NOMO-1 treated with DMSO at 0.1 percent for 48 hours (cell line): ENCODE results near the gene BFSP1.

Source experiments
- DNase-seq: peaks from one replicate; lab custom pipeline; 2025; ENCODE audit not compliant: unreplicated experiment; lab: John Stamatoyannopoulos, UW

BFSP1 gene

DNA sequence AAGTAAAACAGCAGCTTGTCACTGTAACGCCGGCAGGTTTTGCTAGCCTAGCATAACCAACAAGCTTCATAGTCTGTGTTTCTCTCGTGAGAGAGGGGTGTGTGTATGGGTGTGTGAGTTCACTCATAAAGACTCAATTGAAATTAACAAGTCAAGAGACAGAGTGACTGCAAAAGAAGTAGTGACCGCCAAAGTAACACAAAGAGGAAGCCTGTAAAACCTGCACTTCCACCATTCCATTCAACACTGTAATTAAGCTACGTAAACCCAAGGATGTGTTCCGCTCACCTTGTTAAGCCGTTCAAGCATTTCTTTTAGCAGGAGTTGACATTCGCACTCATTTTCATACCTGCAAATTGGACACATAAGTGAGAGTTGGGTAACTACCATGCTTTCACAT lies 6.6 kb downstream of the BFSP1 start:
- no peak for DNase-seq

DNA sequence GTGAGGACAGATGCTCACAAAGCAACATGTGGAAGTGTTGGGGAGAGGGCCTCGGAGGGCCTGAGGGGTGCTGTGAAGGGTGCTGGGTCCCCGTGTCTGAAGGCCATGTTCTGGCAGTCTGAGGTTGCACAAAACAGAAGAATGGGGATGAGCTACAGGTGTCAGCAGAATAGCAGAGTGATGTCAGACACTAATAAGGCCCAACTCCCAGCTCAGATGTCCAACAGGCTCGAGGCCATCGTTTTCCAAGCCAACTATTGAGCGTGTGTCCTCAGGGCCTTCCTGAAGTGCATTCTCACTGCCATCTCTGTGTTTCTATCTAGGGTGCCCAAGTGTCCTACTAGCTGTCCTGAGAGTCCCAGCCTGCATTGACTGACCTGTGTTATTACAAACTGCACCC lies 7.9 kb downstream of the BFSP1 start:
- DNase-seq, result no peak

DNA sequence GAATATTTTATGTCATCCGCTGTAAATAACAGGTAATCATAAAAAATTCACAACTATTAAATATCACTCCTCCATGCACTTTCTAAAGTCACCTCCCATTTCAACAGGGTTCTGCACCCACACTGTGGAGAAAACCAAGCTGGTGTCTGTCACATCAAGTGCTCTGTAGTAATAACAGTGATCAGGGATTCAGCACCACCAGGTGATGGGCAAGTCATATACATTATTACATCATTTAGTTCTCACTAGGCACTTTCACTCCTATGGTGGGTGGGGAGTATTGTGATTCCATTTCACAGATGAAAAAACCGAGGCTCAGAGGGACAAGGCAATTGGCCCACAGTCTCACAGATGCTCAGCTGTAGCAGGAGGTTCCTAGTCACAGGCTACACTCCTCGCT lies 8.7 kb downstream of the BFSP1 start:
- DNase-seq, result no peak

DNA sequence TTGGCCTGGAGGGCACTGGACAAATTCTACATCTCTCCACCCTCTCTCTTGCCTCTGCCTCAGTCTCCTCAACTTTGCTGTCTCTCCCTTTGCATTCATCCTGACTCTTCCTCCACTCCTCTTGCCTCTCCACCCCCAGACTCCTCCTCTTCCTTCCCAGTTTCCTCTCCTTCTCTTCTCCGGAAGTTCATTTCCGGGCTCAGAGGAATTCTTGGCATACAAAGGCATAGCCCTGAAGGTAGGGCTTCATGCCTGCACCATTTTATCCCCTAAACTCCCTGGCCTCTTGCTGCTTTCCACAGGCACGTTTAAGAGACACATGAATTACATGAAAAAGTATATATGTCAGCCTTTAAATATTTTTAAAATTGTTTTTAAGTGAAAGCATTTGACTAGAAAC lies 10.6 kb downstream of the BFSP1 start:
- DNase-seq, result no peak

DNA sequence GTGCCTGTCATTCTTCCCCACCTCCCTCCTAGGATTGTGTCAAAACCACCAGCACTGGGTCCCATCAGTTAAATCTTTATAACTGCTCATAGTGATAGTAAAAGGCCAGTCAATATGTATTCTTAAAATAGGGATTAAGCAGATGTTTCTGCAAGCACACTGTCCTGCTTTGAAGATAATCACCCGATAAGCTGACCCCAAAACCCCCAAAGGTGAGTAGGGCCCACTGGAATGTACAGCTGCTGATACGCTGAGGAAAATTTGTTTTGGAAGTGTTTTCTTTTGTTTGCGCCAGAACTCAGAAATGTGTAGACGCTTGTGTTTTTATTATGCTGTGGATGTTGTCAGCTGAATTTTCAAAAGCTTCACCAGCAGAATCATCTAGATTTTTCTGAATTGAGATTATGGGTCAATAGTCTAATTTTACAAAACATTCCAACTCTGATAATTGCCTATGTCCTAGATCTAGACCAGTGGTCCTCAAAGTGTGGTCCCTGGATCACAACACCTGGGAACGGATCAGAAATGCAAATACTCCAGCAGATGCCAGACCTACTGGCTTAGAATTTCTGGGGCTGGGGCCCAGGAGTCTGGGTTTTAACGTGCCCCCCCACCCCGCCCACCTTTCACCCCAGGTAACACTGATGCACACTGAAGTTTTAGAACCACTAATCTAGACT lies 11.4 kb downstream of the BFSP1 start:
- DNase-seq, result no peak

DNA sequence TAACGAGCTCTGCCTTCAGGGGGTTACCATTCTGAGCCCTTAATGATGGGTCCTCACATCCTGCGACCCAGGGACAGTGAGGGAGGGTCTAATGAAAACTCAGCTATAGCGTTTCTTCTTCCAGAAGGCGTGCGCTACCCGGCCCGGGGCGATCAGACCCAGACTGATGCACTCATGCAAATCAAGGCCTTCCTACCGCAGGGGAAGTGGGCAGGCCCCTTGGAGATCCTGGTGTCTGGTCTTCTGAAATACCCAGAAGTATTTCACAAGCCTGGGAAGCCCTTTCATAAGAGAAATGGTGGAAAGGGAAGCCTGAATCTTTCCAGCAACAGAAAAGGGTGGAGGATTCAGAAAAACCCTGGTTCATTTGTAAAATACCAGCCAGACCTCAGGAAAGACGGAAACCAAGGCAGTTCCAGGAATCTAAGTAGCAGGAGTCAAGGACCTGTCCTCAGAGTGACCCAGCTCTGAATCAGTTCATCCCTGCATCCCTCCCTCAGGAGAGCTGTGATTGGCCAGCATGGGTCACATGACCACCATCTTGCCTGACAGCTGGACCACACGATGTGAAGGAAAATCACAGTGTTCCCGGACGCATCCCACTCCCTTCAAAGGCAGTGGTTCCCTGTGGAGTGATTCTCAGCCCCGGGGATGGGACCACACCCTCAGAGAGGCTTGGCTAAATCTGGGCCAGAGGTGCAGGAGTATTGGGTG lies 12.7 kb downstream of the BFSP1 start:
- DNase-seq, result no peak

DNA sequence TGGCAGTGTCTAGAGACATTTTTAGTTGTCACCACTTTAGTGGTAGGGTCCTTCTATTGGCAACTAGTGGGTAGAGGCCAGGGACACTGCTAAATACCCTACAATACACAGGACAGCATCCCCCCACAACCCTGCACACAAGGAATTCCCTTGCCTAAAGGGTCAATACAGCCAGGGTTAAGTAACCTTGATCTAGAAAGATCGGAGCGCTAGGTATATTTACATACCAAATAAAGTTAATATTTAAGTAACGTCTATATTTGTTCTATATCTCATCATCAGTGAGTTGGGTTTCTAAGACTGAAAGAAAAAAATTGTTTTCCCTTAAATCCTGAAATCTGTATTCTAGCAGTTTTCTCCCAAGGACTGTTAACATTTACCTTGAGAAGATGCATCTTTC lies 16.1 kb downstream of the BFSP1 start:
- DNase-seq, result no peak

DNA sequence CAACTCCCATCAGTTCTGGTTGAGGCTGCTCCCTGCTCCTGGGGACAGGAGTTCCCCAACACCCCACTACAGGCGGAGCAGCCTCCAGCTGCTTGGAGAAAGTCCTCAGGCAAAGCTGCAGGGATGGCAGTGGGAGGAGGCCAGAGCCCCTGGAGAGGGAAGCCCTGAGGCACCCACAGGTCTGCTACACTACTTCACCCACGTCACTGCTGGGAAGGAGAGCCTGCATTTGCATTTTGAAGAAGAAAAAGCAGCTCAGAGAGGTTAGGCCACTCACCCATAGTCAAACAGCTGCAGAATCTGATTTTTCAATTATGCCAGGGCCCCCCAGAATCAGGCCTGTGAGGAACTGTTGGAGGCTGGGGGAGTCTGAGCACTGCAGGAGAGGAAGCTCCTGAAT lies 17.2 kb downstream of the BFSP1 start:
- DNase-seq, result no peak

DNA sequence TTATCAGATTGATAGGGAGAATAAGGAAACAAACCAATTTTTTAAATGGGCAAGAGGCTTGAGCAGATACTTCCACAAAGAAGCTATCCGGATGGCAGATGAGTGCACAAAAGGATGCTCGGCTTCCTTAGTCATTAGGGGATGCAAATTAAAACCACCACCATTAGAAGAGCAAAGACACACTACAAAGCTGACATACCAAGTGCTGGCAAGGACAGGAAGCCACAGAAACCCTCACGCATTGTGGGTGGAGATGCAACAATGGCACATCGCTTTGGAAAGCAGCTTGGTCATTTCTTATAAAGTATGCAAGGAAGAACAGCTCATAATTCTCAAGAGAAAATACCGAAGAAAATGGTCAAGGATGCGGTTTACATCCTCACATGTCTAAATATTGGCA lies 19.8 kb downstream of the BFSP1 start:
- DNase-seq, result no peak

DNA sequence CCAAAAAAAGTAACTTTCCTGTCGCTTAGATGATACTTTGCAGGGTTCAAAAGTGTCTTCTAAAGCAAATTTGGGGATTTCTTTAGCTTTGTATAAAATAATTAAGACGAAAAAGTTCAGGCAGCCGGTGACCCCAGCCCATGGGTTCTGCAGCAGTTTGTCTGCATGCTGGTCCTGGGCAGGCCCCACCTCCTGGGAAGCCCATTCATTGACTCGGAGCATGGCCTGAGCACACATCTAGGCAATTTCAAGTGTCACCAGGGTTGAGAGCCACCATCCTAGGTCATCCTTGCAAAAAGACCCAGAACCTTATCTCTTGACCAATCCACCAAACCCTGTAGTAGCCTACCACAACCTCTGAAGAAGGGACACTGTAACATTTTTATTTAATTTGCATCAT lies 20.6 kb downstream of the BFSP1 start:
- DNase-seq, result no peak

DNA sequence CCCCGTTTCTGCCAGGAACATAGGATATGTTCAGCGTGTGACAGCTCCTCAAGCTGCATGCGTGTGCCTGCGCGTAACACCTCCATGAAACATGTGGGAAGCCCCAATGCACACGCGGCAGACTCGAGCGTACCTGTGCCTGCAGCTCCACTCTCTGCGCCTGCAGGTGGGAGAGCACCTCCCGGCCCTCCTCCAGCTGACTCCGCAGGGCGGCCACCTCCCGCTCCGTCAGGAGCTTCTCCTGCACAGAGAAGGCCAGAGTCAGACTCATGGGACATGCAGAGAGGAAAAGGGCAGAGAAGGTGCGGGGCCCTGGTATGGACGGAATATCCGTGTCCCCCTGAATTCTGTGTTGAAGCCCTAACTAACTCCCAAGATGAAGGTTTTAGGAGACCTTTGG lies 22.4 kb downstream of the BFSP1 start:
- DNase-seq, result no peak

DNA sequence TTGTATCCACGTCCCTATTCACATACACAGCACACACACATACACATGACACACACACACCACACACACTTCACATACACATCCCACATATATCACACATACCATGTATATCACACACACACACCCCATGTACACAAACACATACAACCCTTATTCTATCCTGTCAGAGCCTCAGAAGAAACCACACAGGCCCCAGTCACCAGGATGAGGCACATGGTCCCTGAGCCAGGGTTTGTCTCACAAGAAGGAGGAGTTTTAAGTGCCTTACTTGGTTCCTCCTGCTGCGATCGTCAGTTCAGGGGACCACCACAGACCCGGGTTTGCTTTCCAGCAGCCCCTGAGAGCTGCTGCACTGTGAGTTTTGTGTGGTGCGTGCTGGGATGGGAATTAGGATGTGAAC lies 23.6 kb downstream of the BFSP1 start:
- no peak for DNase-seq

DNA sequence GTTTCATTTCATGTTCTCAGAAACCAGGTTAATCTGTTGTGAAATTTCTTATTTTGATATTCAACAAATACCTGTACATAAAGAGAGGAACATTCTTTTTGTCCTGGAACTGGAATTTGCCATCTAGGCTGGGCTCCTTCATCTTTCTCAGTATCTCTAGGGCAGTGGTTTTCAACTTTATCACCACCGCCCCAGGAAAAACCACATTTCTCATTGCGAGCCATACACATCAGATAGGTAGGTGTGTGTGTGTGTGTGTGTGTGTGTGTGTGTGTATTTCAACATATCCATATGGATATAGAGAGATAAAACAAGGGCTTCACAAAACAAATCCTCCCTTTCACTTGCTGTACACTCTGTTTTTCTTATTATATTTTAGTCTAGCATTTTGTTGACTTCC lies 24.1 kb downstream of the BFSP1 start:
- DNase-seq, result no peak

DNA sequence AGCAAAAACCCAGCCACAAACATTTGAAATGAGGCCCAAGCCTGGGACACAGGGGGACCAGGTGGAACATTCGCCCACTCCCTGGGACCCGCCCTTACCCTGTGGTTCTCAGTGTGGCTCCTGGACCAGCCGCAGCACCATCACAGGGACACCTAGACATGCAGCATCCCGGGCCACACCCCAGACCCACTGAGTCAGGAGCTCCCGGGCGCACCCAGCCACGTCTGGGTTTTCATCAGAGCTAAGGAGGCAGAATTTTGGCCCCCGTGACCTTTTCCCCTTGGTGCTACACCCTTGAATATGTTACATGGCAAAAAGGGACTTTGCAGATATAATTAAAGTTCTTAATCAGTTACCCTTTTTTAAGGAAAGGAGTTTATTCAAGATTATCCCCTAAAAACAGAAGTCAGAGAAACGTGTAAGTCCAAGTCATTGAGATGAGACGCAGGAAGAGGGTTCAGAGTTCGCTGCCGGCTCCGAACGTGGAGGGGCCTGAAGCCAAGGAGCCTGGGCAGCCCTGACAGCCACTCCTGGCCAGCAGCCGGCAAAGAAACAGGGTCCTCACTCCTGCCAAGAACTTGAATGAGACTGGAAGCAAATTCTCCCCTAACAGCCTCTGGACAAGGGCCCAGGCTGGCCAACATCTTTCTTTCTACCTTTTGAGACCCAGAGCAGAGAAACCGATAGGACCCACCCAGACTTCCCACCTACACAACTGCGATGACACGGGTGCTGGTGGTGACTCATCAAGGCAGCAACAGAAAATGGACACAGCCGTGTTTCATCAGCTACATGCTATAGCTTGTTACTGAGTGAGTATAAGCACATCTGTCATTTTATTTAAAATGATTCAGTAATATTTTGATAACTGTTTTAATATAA lies 25.3 kb downstream of the BFSP1 start:
- no peak for DNase-seq

DNA sequence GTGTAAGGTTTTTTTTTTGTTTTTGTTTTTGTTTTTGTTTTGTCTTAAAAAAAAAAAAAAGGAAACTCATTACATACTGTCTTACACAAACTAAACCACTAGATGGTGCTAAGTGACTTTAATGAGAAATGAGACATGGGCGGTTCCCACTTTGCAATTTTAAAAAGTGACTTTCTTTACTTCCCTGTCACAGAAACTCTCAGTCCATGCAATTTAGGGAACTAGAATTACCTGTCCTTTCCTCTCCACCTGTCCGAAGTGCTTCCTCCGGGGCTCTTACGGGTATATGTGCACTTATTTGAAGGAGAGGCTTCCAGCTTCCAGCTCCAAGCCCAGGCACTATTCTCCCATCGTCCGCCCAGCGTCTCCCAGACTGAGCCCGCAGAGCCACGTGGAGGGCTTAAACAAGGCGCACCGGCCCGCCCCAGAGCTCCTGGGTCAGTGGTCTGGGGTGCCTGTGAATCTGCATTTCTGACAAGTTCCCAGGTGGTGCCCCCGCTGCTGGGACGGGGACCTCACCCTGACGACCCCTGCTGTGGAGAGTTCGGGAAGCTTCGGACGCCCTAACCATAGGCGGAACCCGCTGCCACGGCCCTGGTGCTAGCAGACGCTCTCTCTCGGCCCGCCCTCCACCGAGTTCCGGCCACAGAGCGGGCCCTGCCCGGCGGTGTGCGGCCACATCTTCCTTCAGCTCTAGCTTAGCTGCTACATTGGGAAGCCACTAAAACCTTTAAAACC lies 26.1 kb downstream of the BFSP1 start:
- DNase-seq, result peak; percentile 80

DNA sequence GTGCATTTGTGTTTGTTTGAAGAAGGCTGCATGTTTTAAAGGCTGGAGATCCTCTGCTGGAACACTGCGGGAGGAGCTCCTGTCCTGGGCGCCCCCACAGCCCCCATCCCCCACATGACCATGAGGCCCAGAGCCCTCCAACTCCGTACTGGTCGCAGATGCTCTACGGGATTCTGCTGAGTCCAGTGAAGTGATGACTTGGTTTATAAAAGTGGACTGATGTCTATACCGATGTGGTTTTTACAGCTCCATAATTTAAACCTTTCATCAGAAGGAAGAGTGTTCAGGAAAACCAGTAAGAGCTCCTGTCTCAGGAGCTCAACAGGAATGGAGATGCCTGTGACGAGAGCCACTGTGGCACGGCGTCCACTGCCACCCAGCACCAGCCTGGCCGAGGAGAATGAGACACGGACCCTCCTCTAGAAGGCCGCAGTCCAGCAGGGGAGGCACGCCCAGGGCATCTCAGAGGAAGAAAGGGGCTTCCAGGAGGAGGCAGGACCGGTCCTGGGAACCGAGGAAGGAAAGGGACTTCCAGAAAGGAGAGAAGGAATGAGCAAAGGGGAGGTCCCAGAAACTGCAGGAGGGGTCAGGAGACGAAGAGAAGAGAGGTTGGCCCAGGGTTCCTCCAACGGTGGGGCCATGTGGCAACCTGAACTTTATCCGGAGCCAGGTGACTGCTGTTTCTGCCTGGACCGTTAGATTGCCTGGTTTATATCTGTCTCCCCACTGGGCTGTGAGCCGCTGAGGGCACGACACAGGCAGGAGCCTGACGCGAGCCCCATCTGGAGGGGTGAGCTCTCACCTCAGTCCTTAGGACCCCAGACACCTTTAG lies 26.9 kb downstream of the BFSP1 start:
- DNase-seq, result no peak

DNA sequence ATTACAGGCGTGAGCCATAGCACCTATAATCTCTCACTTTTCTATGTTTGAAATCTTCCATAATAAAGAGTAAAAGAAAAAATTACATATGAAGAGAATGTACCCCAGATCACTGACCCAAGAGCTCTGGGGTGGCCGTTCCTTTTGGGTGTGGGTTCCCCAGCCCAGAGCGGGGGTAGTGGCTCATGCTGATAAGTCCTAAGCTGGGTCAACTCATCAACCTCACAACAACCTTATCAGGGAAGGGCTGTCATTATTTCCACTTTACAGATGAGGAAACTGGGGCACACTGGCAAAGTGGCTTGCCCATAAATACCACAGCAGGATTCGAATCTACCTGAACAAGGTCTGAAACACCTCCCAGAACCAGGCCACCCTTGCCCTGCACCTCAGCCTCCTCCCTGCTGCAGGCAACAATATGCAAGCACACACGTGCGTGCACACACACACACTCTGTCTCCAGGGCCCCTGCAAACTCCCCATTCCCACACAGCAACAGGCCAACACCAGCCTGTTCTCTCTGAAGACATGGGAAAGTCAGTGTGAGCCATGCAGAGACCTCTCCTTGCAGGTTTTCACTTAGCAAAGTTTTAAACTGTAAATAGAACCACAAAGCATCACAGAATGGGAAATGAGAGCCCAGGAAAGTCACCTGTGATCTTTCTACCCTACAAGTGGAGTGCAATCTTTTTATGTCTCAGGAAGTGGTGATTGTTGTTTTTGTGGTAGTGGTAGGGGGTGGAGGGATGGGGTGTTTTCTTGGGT lies 27.7 kb downstream of the BFSP1 start:
- no peak for DNase-seq

DNA sequence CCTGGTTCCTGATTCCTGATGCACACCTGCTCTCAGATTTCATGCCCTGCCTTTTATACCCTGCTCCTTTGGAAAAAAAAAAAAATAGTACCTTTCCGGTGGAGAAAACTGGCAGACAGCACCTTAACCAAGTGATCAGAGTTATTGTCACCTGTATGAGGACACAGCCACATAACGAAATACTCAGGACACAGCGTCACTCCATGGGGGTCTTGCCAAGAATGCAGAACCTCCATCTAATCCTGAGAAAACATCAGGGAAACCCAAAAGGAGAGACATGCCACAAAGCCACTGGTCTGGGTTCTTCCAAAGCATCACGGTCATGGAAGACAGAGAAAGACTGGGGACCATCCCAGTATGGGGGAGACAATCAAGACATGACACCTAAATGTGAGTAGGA lies 29.1 kb downstream of the BFSP1 start:
- no peak for DNase-seq

DNA sequence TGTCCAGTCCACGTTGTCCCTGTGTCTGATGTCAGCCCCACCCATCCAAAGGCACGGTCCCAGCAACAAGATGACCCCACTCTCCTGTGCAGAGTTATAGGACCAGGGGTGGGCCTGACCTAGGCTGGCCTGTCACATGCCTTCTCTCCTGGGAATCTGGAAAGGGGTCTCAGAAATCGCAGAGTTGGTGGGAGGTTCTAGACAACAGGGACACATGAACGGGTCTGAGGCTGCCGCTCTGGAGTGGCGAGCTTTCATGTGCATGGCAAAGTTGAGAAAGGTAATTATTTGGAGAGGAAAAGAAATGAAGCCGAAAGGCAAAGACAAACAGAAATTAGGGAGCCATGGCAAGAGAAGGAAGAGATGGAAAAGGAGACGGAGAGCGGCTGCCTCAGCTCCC lies 29.5 kb downstream of the BFSP1 start:
- DNase-seq, result no peak

DNA sequence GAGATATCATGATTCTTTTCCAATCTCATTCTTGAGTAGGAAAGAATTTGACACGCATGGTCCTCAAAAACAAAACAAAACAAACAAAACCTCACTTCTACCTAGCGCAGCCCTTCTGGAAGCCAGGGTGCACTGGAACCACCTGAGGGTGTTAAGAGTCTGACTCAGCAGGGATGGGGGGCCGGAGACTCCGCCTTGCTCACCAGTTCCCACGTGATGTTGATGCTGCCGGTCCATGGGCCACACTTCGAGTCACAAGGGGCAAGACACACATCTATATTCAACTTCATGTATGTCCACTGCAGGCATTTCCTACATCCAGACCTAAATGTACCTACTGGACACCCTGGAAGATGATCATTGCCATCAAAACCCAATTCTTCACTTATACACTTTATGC lies 30.4 kb downstream of the BFSP1 start:
- DNase-seq, result no peak
